Left ventricle myocardium inferior (tissue), 1 donor: ENCODE data around the gene UBAP2. TPM values are rescaled to one million over a fixed set of nuclear protein-coding genes. Genes with fewer than 3 reads are reported as not detected.

Experiments used
- DNase-seq: peaks from one replicate; pipeline ENCODE4 v3.0.0-alpha.2; 2020
- H3K27ac ChIP-seq: fragments of 200-600 bp; replicated peaks from 2 replicates; pipeline ENCODE4 v1.8.0; 2021
- H3K27me3 ChIP-seq: fragments of 200-600 bp; 2 replicates; pipeline ENCODE4 v1.8.0; 2021; ENCODE audit warnings: low read depth
- H3K36me3 ChIP-seq: fragments of 200-600 bp; 2 replicates; pipeline ENCODE4 v1.8.0; 2021
- H3K4me1 ChIP-seq: fragments of 200-600 bp; 2 replicates; pipeline ENCODE4 v1.8.0; 2021
- H3K4me3 ChIP-seq: fragments of 200-600 bp; 2 replicates; pipeline ENCODE4 v1.8.0; 2021; ENCODE audit warnings: mild to moderate bottlenecking, moderate library complexity
- H3K9me3 ChIP-seq: fragments of 200-600 bp; replicated peaks from 2 replicates; pipeline ENCODE4 v1.8.0; 2021
- intact Hi-C: fragments of 100-400 bp; cut with micrococcal nuclease; formaldehyde crosslinking; loops from one replicate; pipeline ENCODE4 v1.11.0; 2022
- total RNA-seq: library from RNA; stranded (reverse); fragmentation: NEBNext Ultra II Directional; extraction: Animal tissue kit (Norgen Biotek cat#: 25700); gene quantifications from one replicate; pipeline ENCODE4 v1.2.1, GENCODE V29; 2021
- TF ChIP-seq, protein P1 (sequence below): fragments of 200-600 bp; IDR thresholded peaks from 2 replicates; pipeline ENCODE4 v1.8.0; 2021; ENCODE audit warnings: antibody characterized with exemption, mild to moderate bottlenecking, borderline replicate concordance
- donor health status: DM: no; HTN: yes; CAD: no; lungs with severe emphysema.

Gene UBAP2
- total RNA-seq, 1 donor from 2014 or later = 26.4 TPM

GRCh38 chr9:33877727-33878489 lies 170.8 kb downstream of the UBAP2 start:
- peaks cover 75% of the 10 kb centered on the region for H3K4me1 ChIP-seq
- no peaks in the 10 kb centered on the region for H3K36me3 ChIP-seq
- no peaks in the 10 kb centered on the region for H3K27me3 ChIP-seq
- peak overlapping the region; percentile 15 for H3K27ac ChIP-seq
- DNase-seq = no peak
- intact Hi-C loops = no loop called here
- TF ChIP-seq, protein P1, sequence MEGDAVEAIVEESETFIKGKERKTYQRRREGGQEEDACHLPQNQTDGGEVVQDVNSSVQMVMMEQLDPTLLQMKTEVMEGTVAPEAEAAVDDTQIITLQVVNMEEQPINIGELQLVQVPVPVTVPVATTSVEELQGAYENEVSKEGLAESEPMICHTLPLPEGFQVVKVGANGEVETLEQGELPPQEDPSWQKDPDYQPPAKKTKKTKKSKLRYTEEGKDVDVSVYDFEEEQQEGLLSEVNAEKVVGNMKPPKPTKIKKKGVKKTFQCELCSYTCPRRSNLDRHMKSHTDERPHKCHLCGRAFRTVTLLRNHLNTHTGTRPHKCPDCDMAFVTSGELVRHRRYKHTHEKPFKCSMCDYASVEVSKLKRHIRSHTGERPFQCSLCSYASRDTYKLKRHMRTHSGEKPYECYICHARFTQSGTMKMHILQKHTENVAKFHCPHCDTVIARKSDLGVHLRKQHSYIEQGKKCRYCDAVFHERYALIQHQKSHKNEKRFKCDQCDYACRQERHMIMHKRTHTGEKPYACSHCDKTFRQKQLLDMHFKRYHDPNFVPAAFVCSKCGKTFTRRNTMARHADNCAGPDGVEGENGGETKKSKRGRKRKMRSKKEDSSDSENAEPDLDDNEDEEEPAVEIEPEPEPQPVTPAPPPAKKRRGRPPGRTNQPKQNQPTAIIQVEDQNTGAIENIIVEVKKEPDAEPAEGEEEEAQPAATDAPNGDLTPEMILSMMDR = no peak
- H3K4me3 ChIP-seq = no peak overlapping the region
- no peaks in the 10 kb centered on the region for H3K9me3 ChIP-seq

Other genes with a start within 250 kb of the UBAP2 start
- gene UBE2R2, start 231.7 kb downstream of the UBAP2 start, total RNA-seq = 40.6 TPM
- gene DCAF12, start 77.8 kb upstream of the UBAP2 start, total RNA-seq = 16.4 TPM
- gene UBAP1, start 130.2 kb upstream of the UBAP2 start, total RNA-seq = 37.6 TPM